Mesendoderm (in vitro differentiated cells): ENCODE data around the gene IARS2.

ENCODE experiments used
- DNase-seq: peaks from one replicate; pipeline ENCODE4 v3.0.0; 2013
- H2AK5ac ChIP-seq: 2 replicates; pipeline ENCODE4 v1.6.1; 2013; ENCODE audit warnings: low read length, inconsistent platforms
- H2BK120ac ChIP-seq: 2 replicates; pipeline ENCODE4 v1.6.1; 2013; ENCODE audit warnings: low read depth, mild to moderate bottlenecking, low read length, moderate library complexity, mixed read lengths
- H2BK15ac ChIP-seq: replicated peaks from 2 replicates; pipeline ENCODE4 v1.6.1; 2013; ENCODE audit warnings: low read depth, mild to moderate bottlenecking, moderate library complexity
- H2BK5ac ChIP-seq: 2 replicates; pipeline ENCODE4 v1.6.1; 2013; ENCODE audit warnings: low read length, inconsistent platforms
- H3K18ac ChIP-seq: 2 replicates; pipeline ENCODE4 v1.6.1; 2013; ENCODE audit warnings: mild to moderate bottlenecking, low read length, mixed read lengths
- H3K23ac ChIP-seq: one replicate; pipeline ENCODE4 v1.6.1; 2013; ENCODE audit warnings: low read length
- H3K27ac ChIP-seq: 2 replicates; pipeline ENCODE4 v1.5.1; 2013; ENCODE audit warnings: low read depth, mild to moderate bottlenecking, inconsistent platforms, low read length, moderate library complexity
- H3K27me3 ChIP-seq: 2 replicates; pipeline ENCODE4 v1.6.1; 2013; ENCODE audit warnings: low read length, control low read depth, mild to moderate bottlenecking, inconsistent platforms; ENCODE audit not compliant: insufficient read depth, poor library complexity
- H3K36me3 ChIP-seq: 2 replicates; pipeline ENCODE4 v1.6.1; 2013; ENCODE audit warnings: low read length, inconsistent platforms; ENCODE audit not compliant: control insufficient read depth, insufficient read depth
- H3K4ac ChIP-seq: one replicate; pipeline ENCODE4 v1.6.1; 2013; ENCODE audit warnings: low read depth, mild to moderate bottlenecking, low read length, moderate library complexity
- H3K4me1 ChIP-seq: 2 replicates; pipeline ENCODE4 v1.6.1; 2013; ENCODE audit warnings: low read depth, low read length, inconsistent platforms; ENCODE audit not compliant: control insufficient read depth
- H3K4me2 ChIP-seq: 2 replicates; pipeline ENCODE4 v1.6.1; 2013; ENCODE audit warnings: low read length
- H3K4me3 ChIP-seq: 2 replicates; pipeline ENCODE4 v1.5.1; 2013; ENCODE audit warnings: mild to moderate bottlenecking, low read length
- H3K56ac ChIP-seq: one replicate; pipeline ENCODE4 v1.6.1; 2013; ENCODE audit warnings: low read length
- H3K79me1 ChIP-seq: 2 replicates; pipeline ENCODE4 v1.6.1; 2013; ENCODE audit warnings: low read length, inconsistent platforms
- H3K79me2 ChIP-seq: 2 replicates; pipeline ENCODE4 v1.6.1; 2013; ENCODE audit warnings: mild to moderate bottlenecking, low read length; ENCODE audit not compliant: control insufficient read depth, insufficient read depth
- H3K9ac ChIP-seq: 2 replicates; pipeline ENCODE4 v1.6.1; 2013; ENCODE audit warnings: low read length, inconsistent platforms
- H4K5ac ChIP-seq: one replicate; pipeline ENCODE4 v1.6.1; 2013; ENCODE audit warnings: low read length
- H4K8ac ChIP-seq: one replicate; pipeline ENCODE4 v1.6.1; 2013; ENCODE audit warnings: low read depth, mild to moderate bottlenecking, control low read depth, low read length, moderate library complexity
- WGBS: extraction: QIAGEN DNeasy Blood & Tissue Kit; methylation state at CpG from one replicate; pipeline ENCODE4 v1.1.7; 2013; ENCODE audit warnings: low lambda C conversion rate, missing lambda C conversion rate; ENCODE audit not compliant: insufficient coverage; ENCODE audit errors: extremely low coverage; 5-methylcytosine and 5-hydroxymethylcytosine counted together

IARS2 gene

GRCh38 chr1:220060876-220061275 lies 33.1 kb upstream of the IARS2 start:
- Histone ChIP-seq H3K9ac (no peak overlapping the region), H4K8ac (no peak overlapping the region), H2BK120ac (no peak overlapping the region)

DNA sequence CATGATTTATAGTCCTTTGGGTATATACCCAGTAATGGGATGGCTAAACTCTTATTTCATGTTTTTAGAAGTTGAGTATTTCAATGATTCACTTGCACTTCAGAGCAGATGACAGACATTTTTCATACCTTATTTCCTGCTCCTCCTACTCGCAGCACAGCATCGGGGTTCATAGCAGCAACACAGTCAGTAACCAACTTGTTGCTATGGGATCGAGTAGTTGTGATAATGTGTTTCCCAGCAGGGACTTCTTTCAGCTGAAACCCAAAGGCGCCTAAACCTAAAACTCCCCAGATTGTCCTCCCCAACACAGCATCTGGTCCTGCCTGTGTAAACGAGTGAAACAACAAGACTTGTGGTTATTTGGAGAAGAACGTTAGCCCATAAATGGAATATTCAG lies 31.3 kb upstream of the IARS2 start:
- no peak overlapping the region for H2BK120ac ChIP-seq

More at GRCh38 chr1:220060876-220061275, 33.1 kb upstream of the IARS2 start:
- Histone ChIP-seq H2AK5ac (no peak overlapping the region), H3K79me1 (no peaks in the 10 kb centered on the region), H3K4me2 (no peak overlapping the region), H3K56ac (no peak overlapping the region), H3K27me3 (no peaks in the 10 kb centered on the region), H2BK5ac (no peak overlapping the region), H2BK15ac (no peak overlapping the region), H3K4me3 (no peak overlapping the region), H3K4me1 (no peaks in the 10 kb centered on the region), H3K27ac (no peak overlapping the region), H3K23ac (no peak overlapping the region), H3K18ac (no peak overlapping the region), H3K4ac (no peak overlapping the region), H3K36me3 (no peaks in the 10 kb centered on the region), H4K5ac (no peak overlapping the region), H3K79me2 (no peaks in the 10 kb centered on the region)
- no CpG with 5 or more reads among the region's 3 CpGs for WGBS
- peak; percentile 58 for DNase-seq

GRCh38 chr1:220067269-220068204 lies 26.4 kb upstream of the IARS2 start:
- H3K9ac ChIP-seq = no peak overlapping the region
- no peak overlapping the region for H3K18ac ChIP-seq
- no peaks in the 10 kb centered on the region for H3K27me3 ChIP-seq
- H2BK15ac ChIP-seq = no peak overlapping the region
- no peak overlapping the region for H2BK120ac ChIP-seq
- no peak overlapping the region for H3K4me2 ChIP-seq
- no peak overlapping the region for H3K4me3 ChIP-seq
- no peak for DNase-seq
- H2AK5ac ChIP-seq = no peak overlapping the region
- no peaks in the 10 kb centered on the region for H3K4me1 ChIP-seq
- no peaks in the 10 kb centered on the region for H3K79me1 ChIP-seq
- H3K23ac ChIP-seq = no peak overlapping the region
- no peak overlapping the region for H4K5ac ChIP-seq
- H2BK5ac ChIP-seq = no peak overlapping the region
- no peak overlapping the region for H3K27ac ChIP-seq
- no CpG with 5 or more reads among the region's 3 CpGs for WGBS
- H4K8ac ChIP-seq = no peak overlapping the region
- H3K36me3 ChIP-seq = no peaks in the 10 kb centered on the region
- H3K79me2 ChIP-seq = no peaks in the 10 kb centered on the region
- H3K4ac ChIP-seq = no peak overlapping the region
- no peak overlapping the region for H3K56ac ChIP-seq

More for the DNA sequence above, 31.3 kb upstream of the IARS2 start:
- Histone ChIP-seq H2BK15ac (no peak overlapping the region), H3K9ac (no peak overlapping the region), H3K18ac (no peak overlapping the region), H3K27ac (no peak overlapping the region), H3K4ac (no peak overlapping the region), H2BK5ac (no peak overlapping the region), H4K8ac (no peak overlapping the region), H3K79me1 (no peaks in the 10 kb centered on the region), H3K36me3 (no peaks in the 10 kb centered on the region), H2AK5ac (no peak overlapping the region), H3K27me3 (no peaks in the 10 kb centered on the region), H4K5ac (no peak overlapping the region), H3K4me3 (no peak overlapping the region), H3K79me2 (no peaks in the 10 kb centered on the region), H3K23ac (no peak overlapping the region), H3K56ac (no peak overlapping the region), H3K4me1 (no peaks in the 10 kb centered on the region), H3K4me2 (no peak overlapping the region)
- DNase-seq = no peak
- WGBS = no CpG with 5 or more reads among the region's 6 CpGs

- no peak overlapping the region for H3K9ac ChIP-seq
- no peak overlapping the region for H4K8ac ChIP-seq
- H3K27me3 ChIP-seq = no peaks in the 10 kb centered on the region
- no peak overlapping the region for H3K56ac ChIP-seq
- H3K4ac ChIP-seq = no peak overlapping the region
- DNase-seq = no peak
- no peak overlapping the region for H2AK5ac ChIP-seq
- H3K79me2 ChIP-seq = no peaks in the 10 kb centered on the region
- H3K36me3 ChIP-seq = no peaks in the 10 kb centered on the region
- no peak overlapping the region for H2BK120ac ChIP-seq
- no peak overlapping the region for H3K23ac ChIP-seq
- no peaks in the 10 kb centered on the region for H3K4me1 ChIP-seq
- peaks cover 2% of the 10 kb centered on the region for H3K79me1 ChIP-seq
- no peak overlapping the region for H2BK15ac ChIP-seq
- H3K4me2 ChIP-seq = no peak overlapping the region
- no peak overlapping the region for H4K5ac ChIP-seq
- H2BK5ac ChIP-seq = no peak overlapping the region
- no peak overlapping the region for H3K27ac ChIP-seq
- no CpG with 5 or more reads among the region's 4 CpGs for whole genome bisulfite sequencing
- no peak overlapping the region for H3K4me3 ChIP-seq
- H3K18ac ChIP-seq = no peak overlapping the region
Measured at GRCh38 chr1:220076861-220077762, 16.8 kb upstream of the IARS2 start.

- Histone ChIP-seq H3K79me1 (peaks cover 2% of the 10 kb centered on the region), H3K4me1 (no peaks in the 10 kb centered on the region), H4K5ac (no peak overlapping the region), H3K36me3 (no peaks in the 10 kb centered on the region), H3K56ac (no peak overlapping the region), H3K4me3 (no peak overlapping the region), H3K23ac (no peak overlapping the region), H2BK120ac (no peak overlapping the region), H3K79me2 (no peaks in the 10 kb centered on the region), H3K9ac (no peak overlapping the region), H3K4me2 (no peak overlapping the region), H2BK15ac (no peak overlapping the region), H3K27me3 (no peaks in the 10 kb centered on the region), H3K4ac (no peak overlapping the region), H2AK5ac (no peak overlapping the region), H3K27ac (no peak overlapping the region), H4K8ac (no peak overlapping the region), H2BK5ac (no peak overlapping the region), H3K18ac (no peak overlapping the region)
- no CpG with 5 or more reads among the region's 3 CpGs for WGBS
- DNase-seq = no peak
Measured at GRCh38 chr1:220077887-220078286, 16.0 kb upstream of the IARS2 start.
